Stimulated activated naive CD8-positive, alpha-beta T cell treated with anti-CD3 and anti-CD28 coated beads, Interleukin-15, Interleukin-2, amounts not matched to agents 100 U/mL and 50 U/mL, for 24 hours (primary cell): ENCODE data around the gene PHF8.

Experiments used
- ATAC-seq: fragments of 150-1000 bp; cut with Tn5 transposase; one replicate; pipeline ENCODE4 v1.10.0; 2021
- DNase-seq: peaks from one replicate; pipeline ENCODE4 v3.0.0; 2021

Gene PHF8

DNA sequence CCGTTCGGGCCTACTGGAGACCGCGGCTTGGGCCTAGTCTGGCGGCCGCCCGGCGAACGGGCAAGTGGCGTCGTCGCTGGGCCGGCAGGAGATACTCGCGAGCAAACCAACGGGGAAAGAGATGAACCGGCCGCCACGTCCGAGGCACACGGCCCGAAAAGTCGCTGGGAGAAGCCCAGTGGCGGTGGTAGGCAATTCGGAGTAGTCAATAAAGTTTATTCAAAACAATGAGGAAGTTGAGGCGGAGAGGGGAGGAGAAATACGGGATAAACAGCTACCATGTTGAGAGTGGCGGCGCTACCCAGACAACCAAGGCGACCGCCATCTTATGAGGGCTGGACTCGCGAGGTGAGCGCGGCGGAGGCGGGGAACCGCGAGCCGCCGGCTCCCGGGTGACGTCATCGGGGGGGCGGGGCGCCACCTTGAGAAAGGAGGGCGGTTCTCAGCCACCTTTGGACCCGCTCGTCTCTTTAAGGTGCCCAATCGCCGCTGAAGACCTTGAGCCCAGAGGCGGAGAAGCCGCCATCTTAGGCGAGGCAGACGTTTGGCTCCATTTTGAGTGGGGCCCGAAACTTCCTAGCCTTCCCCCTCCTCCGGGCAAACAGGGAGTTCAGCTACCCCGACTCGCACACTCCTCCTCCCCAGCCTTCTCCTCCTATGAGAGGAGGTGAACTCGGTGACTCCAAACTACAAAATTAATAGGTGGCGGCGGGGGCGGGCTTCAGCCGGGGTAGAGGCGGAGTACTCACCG, at the start of gene PHF8:
Gene PHF8 (minus strand): TSS at position 348 of the 751 bp plus-strand sequence. CDS start 1,745 bp downstream, outside the sequence.
- ATAC-seq (peak; percentile 91), DNase-seq (peak; percentile 93)

DNA sequence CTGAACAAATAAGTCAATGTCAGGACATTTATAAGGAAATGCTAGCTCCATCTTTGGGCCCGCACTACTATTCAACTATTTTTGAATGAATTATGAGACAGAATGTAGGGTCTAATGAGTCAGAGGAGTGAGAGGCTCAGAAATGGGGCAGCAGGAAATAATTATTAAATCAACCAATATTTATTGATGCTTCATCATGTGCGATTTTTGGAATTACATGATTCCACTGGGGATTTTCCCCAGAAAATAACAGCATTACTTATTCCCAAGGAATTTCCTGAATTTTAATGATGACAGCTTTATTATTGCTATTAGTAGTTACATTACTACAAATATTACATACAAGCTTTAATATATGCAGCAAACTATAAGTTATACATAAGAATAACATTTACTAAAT, 49.3 kb upstream of the PHF8 start:
- ATAC-seq (no peak), DNase-seq (no peak)

DNA sequence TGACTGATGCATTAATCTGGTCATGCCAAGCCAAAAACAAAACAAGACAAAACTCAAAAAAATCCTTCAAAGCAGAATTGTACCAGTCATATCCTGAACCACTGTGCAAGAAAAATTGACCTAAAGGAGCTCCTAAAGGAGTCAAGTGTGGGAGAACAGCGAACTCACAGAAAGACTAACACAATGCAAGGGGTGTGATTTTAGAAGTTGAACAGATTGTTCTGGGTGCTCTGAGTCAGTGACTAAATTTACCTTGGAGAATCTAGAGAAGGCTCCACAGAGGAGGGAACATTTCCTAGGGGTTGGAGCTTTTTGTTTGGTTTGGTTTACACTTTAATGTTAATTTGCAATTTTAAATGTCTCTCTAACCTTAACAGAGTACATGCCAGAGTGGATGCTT, 48.9 kb upstream of the PHF8 start:
- ATAC-seq (no peak), DNase-seq (no peak)

DNA sequence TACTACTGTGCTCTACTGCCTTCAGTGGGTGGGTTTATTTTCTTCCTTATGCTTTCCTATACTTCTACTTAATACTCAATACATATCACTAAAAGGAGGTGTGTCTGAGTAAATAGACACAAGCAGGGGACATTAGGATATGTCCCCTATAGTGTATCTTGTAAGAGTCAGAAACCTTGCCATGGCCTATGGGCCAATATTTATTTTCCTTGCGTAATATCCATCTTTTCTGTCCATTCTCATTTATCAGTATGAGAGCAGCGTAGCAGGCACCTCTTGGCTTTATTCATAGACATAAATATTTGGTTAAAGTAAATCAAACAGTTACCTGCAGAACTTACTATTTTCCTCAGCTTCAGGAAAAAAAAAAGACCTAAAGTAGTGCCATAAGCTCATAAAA, 46.6 kb upstream of the PHF8 start:
- no peak for ATAC-seq

DNA sequence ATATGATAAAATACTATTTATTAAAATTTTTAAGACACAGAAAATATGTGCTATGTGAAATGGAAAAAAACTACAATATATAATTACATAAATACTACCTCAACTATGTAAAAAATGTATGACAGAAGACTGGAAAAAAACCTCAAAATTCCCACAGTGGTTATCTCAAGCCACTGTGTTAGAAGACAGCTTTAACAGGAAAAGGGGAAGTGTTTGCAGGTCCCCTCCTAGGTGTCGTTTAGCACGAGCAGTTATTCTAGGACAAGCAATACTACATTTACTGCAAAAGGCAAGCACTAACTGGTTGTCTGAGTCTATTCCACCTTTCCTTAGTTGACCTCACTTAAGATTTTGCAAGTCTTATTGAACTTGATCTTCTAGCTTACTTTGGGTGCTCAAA, 44.9 kb upstream of the PHF8 start:
- no peak for DNase-seq
- ATAC-seq, result no peak

More for the DNA sequence above, 46.6 kb upstream of the PHF8 start:
- no peak for DNase-seq

DNA sequence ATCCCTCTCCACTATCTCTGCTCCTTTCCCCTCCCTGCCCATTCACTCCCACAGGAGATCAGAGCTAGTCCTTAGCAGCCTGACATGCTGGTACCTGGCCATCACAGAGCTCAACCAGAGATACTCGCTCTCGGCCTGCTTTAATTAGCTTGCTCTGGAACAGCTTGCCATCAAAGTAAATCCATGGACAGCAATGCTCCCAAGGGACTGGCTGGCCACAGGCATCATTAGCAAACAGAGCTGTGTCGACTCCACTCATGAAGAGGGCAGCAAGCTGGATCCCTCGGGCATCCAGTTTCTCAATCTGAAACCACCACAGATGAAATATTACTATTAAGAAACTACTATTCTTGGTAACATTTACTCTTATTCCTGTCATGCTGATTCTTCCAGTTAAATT, 43.4 kb upstream of the PHF8 start:
- no peak for DNase-seq
- ATAC-seq, result no peak

DNA sequence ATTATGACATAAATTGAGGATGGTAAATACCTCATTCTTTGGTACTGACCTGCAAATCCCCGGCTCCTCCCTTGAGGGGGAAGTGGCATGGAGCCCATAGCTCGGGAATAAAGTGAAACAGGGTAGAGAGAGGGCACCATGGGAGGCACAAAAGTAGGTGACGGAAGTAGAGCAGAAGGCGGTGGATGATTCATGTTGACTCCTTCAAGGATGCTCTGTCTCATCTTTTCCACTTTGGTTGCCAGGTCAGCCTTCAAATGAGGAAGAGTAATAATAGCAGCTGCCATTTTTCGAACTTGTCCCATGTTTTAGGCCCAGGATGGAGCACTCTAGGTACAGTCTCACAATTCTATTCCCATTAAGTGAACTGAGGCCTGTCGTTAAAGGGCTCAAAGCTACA, 41.4 kb upstream of the PHF8 start:
- ATAC-seq, result no peak
- no peak for DNase-seq

DNA sequence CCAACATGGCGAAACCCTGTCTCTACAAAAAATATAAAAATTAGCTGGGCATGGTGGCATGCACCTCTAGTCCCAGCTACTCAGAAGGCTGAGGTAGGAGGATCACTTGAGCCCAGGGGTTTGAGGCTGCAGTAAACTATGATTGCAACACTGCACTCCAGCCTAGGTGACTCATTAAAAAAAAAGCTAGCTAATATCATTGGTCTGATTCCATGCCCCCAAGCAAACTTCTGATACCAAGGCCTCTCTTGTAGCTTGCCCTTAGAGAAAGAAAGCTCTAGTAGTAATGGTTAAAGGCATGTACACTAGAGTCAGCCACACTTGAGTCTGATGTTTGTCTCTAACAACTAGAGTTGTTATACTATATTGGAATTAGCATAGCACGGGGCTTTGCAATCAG, 32.6 kb upstream of the PHF8 start:
- ATAC-seq, result no peak
- no peak for DNase-seq

DNA sequence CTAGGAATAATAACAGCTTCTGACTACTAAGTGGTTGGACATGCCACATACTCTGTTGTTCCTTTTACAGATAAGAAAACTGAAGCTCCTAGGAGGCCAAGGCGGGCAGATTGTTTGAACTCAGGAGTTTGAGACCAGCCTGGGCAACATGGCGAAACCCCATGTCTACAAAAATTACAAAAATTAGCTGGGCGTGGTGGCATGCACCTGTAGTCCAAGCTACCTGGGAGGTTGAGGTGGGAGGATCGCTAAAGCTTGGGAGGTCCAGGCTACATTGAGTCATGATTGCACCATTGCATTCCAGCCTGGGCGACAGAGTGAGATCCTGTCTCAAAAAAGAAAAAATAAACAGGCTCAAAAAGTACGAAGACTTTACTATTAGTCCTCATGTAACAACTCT, 30.6 kb upstream of the PHF8 start:
- ATAC-seq (no peak), DNase-seq (no peak)

DNA sequence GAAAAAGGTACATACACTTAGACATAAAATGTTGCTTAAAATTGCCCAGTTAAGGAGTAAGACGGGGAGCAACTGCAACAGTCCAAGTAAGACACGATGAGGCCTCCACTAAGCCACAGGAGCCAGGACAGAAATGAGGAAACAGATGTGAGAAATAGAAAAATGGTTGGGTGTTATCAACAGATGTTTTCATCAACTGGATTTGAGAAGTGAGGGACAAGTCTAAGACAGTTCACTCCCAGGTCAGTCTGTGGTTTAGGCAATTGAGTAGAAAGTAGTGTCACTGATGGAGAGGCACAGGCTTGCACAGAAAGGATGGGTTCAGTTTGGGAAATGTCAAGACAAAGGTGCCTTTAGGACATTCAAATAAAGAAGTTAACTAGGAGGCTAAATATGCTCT, 23.5 kb upstream of the PHF8 start:
- ATAC-seq (no peak), DNase-seq (no peak)

DNA sequence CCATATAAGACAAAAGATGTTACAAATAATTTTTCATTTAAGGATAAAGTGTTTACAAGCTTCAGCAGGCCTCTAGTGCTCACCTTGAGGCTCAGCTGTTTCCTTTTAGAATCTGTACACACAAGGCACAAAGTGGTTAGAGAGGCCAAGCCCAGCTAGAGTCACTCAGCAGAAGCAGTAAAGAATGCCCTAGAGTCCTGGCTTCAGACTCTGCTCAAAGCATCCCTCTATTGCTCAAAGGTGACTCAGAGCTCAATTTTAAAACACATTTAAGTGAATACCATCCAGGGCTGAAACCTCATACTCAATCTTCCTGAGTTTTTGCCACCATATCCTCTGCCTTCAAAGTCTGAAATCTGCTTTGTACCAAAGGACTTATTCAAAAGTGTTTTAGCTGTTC, 22.6 kb upstream of the PHF8 start:
- DNase-seq (no peak), ATAC-seq (no peak)

DNA sequence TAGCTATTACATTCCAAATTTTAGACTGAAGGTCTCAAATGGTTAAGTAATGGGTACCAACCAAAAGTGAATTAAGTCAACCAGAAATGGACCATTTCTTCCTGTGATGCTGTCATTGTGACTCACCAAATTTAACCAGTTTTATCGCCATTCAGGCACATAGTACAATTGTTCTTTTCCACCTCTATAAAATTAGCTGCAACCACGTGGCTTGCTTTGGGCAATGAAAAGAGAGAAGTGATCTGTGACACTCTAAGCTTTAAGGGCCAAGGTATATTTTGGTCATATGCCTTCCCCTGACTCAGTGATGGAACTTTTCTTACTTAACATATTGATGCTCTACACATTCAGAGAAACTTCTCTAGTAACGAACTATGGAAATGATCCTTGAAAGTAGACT, 20.3 kb upstream of the PHF8 start:
- ATAC-seq (no peak), DNase-seq (no peak)

DNA sequence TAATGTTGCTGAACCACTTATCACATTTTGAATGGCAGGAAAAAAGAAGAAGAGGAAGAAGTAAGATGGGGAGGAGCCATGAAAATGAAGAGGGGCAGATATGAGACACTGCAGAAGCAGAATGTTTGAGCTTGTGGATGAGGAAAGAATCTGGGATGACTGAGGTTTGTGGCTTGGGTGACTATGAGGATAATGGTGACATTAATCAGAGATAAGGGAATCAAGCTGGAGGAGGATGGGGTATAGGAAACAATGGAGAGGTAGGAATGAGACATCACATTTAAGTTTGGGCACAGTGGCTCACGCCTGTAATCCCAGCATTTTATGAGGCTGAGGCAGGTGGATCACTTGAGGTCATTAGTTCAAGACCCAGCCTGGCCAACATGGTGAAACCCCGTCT, 19.1 kb upstream of the PHF8 start:
- no peak for ATAC-seq
- DNase-seq, result no peak

DNA sequence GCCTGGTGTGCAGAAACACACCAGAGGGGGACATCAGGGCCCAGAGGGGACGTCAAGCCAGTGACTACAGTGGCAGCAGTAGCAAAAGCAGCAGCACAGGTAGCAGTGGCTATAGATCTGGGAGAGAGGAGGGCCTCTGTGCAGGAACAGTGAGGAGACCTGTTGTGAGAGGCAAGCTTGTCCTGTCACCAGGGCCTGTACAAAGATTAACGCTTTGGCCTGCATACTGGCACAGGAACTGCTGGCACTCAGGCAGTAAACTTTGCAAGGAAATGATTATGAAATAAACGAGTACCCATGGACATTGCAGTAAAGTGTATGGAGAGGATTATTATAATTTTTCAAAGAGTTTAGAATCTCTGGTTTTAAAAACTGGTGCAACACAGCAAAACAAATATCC, 5.5 kb upstream of the PHF8 start:
- no peak for DNase-seq
- no peak for ATAC-seq

DNA sequence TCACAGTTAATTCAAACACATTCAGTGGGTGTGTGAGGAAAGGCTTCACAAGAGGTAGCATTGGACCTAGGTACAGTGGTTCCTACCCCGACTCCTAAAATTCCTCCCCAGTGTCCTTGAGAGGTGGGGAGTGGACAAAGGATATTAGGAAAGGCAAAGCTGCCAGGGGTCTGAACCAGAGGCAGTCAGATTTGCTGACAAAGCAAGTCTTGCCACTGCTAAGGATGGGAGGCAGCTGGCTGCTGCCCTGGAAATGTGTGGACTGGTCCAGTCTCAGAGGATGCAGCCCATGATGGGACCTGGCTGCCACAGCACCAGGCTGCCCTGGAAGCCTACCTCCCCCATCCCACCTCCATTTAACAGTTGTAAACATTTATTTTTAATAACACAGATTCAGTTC, 4.1 kb upstream of the PHF8 start:
- ATAC-seq (no peak), DNase-seq (no peak)

DNA sequence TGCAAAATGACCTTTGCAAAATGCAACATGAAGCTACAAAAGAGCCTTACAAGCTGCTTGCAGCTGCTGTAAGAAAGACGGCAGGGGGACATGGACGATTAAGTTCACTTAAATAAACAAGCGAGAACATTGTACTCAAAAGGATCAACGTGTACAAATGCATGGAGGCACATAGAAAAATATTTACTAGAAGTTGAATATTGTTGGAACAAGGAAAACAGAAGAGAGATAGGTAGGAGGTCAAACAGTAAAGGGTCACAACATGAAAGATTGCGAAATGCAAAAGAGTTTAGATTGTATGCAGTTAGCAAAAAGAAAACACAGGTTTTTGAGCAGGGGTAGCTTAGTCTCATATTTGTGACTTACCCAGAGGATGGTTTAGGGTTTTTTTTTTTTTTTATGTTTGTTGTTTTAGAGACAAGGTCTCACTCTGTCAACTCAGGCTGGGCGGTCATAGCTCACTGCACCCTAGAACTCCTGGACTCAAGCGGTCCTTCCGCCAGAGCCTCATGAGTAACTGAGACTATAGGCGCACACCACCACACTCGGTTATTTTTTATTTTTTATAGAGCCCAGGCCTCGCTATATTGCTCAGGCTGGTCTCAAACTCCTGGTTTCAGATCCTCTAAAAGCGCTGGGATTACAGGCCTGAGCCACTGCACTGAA, 1.4 kb upstream of the PHF8 start:
- DNase-seq (no peak), ATAC-seq (no peak)

DNA sequence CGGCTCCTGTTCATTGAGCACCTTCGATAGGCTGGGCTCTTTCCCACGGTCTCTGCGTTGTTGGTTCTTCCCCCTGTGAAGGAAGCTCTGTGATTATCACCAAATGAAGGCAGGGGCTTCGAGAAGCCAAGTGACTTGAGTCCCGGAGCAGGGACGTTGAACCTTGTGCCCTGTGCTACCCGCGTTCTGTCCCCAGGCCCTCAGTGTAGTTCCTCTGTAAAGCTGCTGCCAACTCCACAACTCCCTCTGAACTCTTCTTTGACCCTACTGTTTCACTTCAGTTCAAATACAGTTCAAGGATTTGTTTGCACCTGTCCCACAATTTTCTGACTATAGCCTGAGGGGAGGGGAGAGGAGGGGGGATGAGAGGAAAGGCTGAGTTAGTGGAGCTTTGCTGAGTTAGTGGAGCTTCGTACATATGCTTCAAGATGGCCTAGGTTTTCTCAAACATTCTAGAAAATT, 635 bp upstream of the PHF8 start:
- ATAC-seq, result no peak
- no peak for DNase-seq

DNA sequence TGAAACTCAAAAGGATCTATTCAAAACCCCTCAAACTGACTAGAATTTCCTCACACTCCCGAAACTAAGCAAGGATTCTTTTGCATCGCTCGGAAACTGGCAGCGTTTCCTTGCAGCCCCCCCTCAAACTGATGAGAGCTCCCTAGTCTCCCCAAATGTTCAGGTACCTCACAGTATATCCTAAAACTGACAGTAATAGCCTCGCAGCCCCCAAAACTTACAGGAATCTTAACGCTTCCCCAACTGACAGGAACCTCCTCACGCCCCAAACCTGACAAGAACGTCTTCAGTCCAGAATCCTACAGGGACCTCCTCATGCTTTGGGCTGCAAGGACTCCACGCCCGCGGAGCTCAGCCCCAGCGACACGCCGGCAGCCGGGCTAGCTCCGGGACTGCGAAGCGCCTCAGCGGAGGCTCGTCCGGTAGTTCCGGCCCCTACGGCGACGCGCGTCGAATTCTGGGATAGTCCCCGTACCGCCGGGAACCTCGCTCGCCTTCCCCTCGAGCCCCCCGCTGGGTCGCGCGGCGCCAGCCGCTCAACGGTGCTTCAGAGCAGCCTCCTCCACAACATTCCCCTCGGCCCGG, 640 bp downstream of the PHF8 start:
- ATAC-seq (no peak), DNase-seq (peak; percentile 45)

DNA sequence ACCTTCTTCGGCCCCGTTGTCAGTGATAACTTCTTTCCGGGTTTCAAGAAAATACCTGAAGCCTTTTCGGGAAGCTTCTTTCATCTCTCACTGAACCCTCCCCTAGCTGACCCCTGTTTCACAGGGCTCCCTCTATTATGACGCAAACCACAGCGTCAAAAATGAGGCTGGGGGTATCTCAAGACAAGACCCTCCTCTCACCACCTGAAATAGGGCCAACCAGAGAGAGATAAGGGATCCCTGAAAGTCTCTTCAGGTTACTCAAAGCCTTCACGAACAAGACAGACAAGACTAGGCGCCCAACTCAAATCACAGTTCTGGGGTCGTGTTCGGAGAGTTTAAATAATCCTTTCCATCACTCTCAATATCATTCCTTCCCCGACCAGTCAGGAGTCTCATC, 1.2 kb downstream of the PHF8 start:
- DNase-seq, result no peak
- ATAC-seq, result no peak

DNA sequence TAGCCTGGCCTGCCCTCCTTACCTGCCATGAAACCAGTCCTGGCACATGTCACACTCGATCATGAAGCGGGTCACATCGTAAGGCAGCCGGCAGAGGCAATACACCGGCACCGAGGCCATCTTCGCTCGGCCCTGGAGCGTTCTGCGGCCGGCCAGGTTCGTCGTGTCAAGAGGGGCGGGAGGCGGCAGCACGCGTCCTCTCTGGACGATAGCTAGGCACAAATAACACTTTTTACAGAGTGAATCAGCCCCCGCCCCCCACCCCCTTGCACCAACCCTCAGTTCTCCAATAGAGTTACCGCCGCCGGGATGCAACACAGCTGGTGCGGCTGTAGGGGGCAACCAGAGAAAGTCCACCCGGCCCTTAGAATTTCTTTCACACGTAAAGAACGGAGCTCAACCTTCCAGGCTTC, 1.7 kb downstream of the PHF8 start:
- ATAC-seq (no peak), DNase-seq (peak; percentile 40)

DNA sequence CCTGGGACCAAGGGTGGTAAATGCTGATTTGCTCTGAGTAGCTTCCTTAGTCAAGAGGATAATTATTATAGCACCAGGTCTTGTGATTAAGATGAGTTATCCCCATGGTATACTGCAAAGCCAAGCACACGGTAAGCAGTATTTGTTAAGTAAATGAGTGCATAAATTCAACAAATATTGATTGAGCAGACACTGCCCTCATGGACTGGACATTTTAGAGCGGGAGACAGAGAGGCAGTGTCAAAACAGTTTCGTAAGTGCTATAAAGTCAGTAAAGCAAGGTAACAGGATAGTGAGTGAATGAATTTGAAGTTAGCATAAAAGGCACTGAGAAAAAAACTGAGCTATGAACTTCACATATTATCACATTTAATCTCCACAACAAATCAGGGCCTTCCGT, 13.9 kb downstream of the PHF8 start:
- ATAC-seq (no peak), DNase-seq (no peak)

DNA sequence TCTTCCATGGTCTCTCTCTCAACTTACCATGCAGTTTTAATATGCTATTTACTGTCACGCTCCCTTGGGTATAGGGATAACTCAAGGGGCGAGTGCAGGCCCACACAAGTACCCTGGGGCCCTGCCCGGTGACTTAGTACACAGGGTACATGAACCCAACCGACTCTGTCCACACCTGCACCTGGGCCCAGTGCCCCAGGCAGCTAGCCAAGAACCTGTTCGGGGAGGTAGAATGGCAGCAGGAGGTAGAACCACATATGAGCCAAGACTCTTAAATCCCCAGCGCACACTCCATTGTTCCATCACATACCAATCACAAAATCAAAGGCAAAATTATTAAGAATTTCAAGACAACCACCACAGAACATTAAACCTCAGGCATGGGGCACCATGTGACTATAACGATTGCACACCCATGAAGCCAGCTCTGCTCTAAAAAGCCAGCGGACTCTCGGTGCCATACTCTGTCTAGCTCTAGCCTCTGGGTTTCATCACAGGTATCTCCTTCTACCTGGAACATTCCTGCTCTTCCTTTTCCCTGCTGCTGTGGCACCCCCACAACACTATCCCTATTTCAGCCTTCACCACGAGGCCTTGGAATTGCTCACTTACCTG, 14.6 kb downstream of the PHF8 start:
- no peak for DNase-seq
- ATAC-seq, result no peak

DNA sequence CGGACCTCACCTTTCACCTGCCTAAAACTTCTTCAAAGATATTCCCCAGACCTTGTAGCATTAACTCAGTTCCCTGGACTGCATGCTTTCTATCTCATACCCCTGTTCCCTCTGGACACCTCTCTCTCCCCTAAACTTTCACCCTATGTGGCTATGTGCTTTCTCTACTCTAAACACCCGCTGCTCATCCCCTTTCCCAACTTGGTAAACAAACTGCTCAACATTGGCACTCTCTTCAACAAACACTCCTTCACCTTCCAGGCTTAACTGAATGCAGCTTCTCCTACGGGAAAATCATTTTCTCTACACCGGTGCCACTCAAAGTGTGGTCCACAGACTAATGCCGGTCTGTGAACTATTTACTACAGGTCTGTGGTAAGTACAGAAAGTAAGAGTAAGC, 19.9 kb downstream of the PHF8 start:
- no peak for ATAC-seq

More for the DNA sequence above, 19.9 kb downstream of the PHF8 start:
- DNase-seq, result no peak
